ENCODE measurements around the gene CAMKK1.

DNA sequence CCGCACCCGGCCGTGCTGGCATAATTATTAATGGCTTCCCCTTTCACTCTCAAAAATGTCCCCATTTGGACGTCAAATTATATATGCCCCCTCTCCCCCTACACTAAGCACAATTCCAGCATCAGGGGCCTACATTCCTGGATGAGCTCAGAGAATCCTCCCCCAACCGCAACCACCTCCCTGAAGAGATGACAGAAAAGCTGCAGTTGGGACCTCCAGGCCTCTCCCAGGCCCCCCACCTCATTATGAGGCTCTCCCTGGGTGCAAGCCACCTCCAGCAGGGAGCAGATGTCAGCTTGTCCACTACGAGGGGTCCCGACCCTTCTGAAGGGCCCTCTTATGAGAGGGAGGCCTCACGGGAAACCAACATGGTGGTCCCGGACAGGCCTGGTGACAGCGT lies 28.3 kb downstream of the CAMKK1 start:
- TF ChIP-seq, protein P1, sequence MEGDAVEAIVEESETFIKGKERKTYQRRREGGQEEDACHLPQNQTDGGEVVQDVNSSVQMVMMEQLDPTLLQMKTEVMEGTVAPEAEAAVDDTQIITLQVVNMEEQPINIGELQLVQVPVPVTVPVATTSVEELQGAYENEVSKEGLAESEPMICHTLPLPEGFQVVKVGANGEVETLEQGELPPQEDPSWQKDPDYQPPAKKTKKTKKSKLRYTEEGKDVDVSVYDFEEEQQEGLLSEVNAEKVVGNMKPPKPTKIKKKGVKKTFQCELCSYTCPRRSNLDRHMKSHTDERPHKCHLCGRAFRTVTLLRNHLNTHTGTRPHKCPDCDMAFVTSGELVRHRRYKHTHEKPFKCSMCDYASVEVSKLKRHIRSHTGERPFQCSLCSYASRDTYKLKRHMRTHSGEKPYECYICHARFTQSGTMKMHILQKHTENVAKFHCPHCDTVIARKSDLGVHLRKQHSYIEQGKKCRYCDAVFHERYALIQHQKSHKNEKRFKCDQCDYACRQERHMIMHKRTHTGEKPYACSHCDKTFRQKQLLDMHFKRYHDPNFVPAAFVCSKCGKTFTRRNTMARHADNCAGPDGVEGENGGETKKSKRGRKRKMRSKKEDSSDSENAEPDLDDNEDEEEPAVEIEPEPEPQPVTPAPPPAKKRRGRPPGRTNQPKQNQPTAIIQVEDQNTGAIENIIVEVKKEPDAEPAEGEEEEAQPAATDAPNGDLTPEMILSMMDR (IDR thresholded peaks at IDR 0.05; ENCODE audit: extremely low read depth in 1 of 2, insufficient read depth in 1 of 2, low read depth in 1 of 2, low read length in 2 of 2) = no peak
- TF ChIP-seq POLR2AphosphoS5 (IDR thresholded peaks at IDR 0.05; ENCODE audit: insufficient read depth, low read depth, low read length) (no peak), FOS (IDR thresholded peaks at IDR 0.05; ENCODE audit: borderline replicate concordance, insufficient read depth, low read length) (no peak), POLR2A (IDR thresholded peaks at IDR 0.05; ENCODE audit: low read depth, low read length) (no peak)

Data from endothelial cell of umbilical vein (primary cell).